Measurements from ENCODE around the gene RPH3AL. TPM values are rescaled to one million over a fixed set of nuclear protein-coding genes. Genes with fewer than 3 reads are reported as not detected.
"Not testable (repeated sequence)": the region's sequence is repeated elsewhere in the genome, so short reads cannot be mapped to it uniquely, and the experiment has no call there.

The RPH3AL gene
- polyA plus RNA-seq, 4 donors, result 13.1 to 27.4 (median 18.7) TPM

DNA sequence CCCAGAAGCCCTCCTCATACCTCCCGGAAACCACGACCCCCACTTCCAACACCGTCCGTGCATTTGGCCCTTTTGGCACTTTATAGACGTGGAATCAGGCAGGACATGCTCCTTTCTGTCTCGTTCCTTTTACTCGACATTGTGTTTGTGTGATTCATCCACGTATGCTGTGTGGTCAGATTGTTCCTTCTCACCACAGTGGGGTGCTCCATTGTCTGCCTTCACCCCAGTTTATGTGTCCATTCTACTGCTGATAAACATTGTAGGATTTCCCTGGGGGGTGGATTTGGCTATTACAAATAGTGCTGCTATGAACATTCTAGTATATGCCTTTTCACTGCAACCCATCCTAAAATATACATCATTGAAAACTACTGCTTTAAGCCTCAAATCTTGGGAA is 28.9 kb upstream of the RPH3AL start:
- DNase-seq (ENCODE audit: low read depth in 4 of 4, low spot score in 3 of 4), result no peak

DNA sequence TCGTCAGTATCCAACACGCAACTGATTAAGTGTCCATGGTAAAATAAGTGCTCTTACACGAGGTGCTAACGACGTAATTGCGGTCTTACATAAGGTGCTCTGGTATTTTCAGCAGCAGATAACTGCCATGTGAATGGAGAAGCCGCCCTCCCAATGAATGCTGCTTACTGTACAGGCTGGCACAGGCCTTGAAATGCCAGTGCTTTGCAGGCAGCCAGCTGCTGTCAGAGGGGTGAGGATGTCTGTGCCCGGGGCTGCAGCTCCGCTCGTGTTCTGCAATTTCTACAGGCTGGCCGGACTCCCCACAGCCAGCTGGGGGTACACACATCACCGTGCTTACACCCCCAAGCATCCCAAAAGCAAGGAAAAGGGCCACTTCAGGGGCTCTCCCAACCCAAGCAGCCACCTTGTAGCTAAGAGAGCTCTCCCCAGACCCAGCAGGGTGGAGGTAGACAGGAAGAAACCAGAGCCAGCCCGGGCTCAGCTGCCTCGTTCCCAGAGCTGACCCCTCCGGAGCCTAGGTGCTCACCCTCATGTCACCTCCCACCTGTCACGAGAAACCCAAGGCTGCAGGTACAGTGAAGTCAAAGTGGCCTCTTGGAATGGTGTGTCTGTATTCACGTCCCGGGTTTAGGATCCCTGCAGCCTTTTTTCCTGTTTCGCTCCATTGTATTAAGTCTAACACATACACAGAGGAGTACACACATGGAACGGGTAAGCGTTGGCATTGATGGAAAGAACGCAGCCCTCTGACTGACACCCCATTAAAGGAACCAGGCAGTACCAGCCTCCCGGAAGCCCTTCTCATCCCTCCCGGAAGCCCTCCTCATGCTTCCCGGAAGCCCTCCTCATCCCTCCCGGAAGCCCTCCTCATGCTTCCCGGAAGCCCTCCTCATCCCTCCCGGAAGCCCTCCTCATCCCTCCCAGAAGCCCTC is 27.2 kb upstream of the RPH3AL start:
- DNase-seq (ENCODE audit: low read depth in 4 of 4, low spot score in 3 of 4), result no peak

DNA sequence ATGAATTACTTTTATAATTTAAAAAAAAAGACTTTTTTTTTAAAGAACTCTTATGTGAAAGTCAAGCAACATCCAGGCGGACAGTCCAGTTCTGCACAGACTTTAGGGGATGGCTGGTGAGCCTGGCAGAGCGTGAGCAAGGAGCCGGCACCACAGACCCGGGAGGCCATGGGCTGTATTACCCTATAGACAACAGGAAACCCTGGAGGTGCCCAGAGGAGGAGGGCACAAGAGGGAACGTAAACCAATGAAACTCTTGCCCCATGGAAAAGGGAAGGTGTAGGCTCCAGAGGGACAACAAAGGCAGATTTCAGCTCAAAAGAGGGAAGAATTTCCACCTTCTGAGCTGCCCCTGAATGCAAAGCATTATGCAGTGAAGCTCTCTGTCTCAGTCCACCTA is 25.5 kb upstream of the RPH3AL start:
- no peak for DNase-seq (ENCODE audit: low read depth in 4 of 4, low spot score in 3 of 4)

GRCh38 chr17:376936-377863 is 24.6 kb upstream of the RPH3AL start:
- no peak for DNase-seq (ENCODE audit: low read depth in 4 of 4, low spot score in 3 of 4)

DNA sequence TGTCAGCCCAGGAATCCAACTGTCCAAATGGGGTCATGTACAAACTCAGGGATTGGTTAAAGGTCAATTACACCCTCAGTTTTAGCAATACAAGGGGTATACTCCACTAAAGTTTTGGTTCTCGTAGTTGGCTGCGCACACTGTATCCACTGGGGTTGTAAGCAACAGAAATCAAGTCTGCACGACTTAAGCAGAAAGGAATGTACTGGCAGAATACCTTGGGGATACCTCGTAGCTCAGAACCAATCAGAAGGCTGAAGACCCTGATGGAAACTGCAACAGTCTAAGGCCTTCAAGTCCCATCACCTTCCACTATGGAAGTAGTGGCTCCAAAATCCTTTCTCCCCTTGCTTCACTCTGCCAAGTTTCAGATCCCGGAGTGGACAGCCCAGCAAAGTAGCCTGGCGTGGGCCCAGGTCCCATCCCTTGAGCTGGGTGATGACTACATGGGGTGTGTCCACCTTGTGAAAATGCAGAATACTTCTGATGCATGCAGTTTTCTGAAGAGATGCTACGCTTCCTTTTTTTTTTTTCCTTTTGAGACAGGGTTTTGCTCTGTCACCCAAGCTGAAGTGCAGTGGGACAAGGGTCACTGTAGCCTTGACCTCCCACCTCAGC is 21.1 kb upstream of the RPH3AL start:
- no peak for DNase-seq (ENCODE audit: low read depth in 4 of 4, low spot score in 3 of 4)

GRCh38 chr17:372157-373152 is 19.8 kb upstream of the RPH3AL start:
- no peak for DNase-seq (ENCODE audit: low read depth in 4 of 4, low spot score in 3 of 4)

- DNase-seq (ENCODE audit: low read depth in 4 of 4, low spot score in 3 of 4), result no peak
Measured at GRCh38 chr17:371583-371982, 19.0 kb upstream of the RPH3AL start.

DNA sequence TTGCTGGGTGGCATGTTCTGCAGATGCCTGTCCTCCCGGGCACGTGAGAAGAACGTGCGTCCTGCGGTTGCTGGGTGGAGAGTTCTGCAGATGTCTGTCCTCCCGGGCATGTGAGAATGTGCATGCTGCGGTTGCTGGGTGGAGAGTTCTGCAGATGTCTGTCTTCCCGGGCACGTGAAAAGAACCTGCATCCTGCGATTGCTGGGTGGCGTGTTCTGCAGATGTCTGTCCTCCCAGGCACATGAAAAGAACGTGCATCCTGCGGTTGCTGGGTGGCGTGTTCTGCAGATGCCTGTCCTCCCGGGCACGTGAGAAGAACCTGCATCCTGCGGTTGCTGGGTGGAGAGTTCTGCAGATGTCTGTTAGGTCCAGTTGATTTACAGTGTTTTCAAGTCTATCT is 15.0 kb upstream of the RPH3AL start:
- DNase-seq (ENCODE audit: low read depth in 4 of 4, low spot score in 3 of 4), result not testable (repeated sequence)

GRCh38 chr17:366657-367615 is 14.3 kb upstream of the RPH3AL start:
- DNase-seq (ENCODE audit: low read depth in 4 of 4, low spot score in 3 of 4), result not testable (repeated sequence)

- DNase-seq (ENCODE audit: low read depth in 4 of 4, low spot score in 3 of 4), result no peak
Measured at GRCh38 chr17:364766-365165, 12.2 kb upstream of the RPH3AL start.

DNA sequence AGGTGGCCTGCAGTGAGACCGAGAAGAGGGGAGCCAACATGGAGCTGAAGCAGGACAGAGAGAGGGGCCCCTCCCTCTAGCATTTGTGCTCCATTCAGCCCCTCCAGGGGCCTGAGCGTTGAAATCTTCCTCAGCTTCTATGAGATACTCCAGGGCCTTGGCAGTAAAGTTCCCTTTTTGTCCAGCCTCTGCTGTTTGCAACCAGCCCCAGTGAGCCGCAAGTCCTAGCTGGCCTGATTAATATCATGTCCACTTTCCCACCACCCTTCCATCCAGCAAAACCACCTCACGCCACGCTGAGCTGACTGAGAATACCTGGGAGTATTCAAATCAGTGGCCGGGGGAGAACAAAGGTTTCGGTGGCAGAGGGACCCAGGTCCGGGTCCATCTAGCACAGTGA is 11.7 kb upstream of the RPH3AL start:
- no peak for DNase-seq (ENCODE audit: low read depth in 4 of 4, low spot score in 3 of 4)

GRCh38 chr17:362721-363120 is 10.1 kb upstream of the RPH3AL start:
- no peak for DNase-seq (ENCODE audit: low read depth in 4 of 4, low spot score in 3 of 4)

DNA sequence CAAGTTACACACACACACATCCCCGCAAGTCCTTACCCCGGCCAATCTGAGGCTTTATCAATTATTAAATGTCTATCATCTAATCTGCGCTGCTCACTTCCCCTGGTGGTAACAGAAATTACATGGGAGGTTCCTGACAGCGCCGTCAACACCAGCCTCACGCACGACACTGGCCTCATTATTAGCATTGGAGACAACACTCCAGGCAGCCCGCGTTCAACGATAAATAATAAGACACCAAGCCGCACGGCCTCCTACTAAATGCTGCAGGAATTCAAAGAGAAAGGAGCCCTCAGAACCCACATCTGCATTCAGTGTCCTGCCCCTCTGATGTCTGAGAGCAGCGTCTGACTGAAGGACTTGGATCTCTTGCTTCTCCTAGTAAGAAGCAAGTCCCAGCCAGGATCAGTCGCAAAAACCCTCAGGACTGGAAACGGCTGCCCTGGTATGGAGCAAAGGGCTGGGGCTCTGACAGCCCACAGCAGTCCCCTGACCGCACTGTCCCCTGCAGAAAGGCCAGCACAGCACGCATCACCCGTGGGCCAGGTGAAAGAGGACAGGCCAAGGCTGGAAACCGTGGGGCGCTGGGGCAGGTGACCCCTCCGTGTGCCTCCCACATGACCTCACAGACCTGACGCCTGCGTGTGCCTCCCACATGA is 7.6 kb upstream of the RPH3AL start:
- DNase-seq (ENCODE audit: low read depth in 4 of 4, low spot score in 3 of 4), result no peak

- no peak for DNase-seq (ENCODE audit: low read depth in 4 of 4, low spot score in 3 of 4)
Measured at GRCh38 chr17:358491-359151, 6.0 kb upstream of the RPH3AL start.

DNA sequence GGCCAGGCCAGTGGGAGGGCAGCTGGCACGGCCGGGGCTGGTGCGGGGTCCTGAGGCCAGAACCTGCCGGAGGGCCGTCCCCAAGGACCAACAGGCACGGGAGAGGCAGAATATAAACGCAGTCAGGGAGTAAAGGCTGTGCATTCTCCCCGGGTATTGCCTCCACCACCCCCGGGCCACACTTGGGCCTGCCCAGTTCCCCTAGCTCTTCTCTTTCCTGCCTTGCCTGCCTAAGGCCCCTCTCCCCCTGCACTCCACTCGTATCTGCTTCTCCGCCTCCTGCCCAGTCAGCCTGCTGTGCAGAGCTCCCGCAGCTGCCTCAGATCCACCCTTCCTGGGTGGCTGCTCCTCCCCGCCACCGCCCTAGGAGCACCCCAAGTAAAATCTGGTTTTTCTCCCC is 5.0 kb upstream of the RPH3AL start:
- DNase-seq (ENCODE audit: low read depth in 4 of 4, low spot score in 3 of 4), result no peak

DNA sequence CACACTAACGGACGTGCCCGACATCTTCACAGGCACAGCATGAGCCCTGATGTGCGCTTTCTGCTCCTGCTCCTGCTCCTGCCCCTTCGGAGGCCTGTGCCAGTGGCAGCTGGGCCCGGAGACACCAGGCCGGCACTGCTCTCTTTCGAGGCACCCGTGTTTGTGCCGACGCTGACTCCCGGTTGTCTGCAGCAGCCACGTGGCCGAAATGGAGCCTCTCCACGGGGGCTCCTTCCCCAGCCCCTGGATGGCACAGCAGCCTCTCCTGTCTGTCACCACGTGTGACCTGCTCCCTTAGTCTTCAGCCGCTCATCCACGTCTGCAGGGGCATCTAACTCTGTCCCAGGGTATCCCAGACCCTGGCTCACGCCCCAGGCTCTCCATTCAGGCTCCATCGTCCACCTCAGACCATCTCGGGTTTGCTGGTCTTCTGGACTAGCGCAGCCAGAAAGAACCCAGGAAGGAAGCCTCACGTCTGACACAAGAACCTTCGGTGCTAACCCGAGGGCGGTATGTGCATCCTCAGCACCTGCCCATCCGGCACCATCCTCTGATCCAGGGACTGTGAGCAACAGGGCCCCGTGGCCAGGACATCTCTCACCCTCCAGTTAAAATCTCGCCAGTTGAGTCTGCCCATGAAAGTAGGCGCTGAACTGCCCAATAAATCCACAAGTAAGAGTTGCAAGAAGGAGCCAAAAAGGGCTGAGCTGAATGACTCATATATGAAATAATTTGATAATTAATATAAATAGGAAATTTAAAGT is 4.2 kb upstream of the RPH3AL start:
- no peak for DNase-seq (ENCODE audit: low read depth in 4 of 4, low spot score in 3 of 4)

Data from right renal pelvis (tissue), 4 donors.